Measurements from ENCODE around the gene ERI3. TPM values are rescaled to one million over a fixed set of nuclear protein-coding genes. Genes with fewer than 3 reads are reported as not detected.
A peak's percentile ranks its signal among the peaks of the same experiment; 100 is the strongest.

Gene ERI3
- total and polyA plus RNA-seq, 2 donors from 2014 or later, result 60.4 to 126 TPM

GRCh38 chr1:44303532-44303931 is 51.5 kb downstream of the ERI3 start:
- FAIRE-seq (no peak), DNase-seq (no peak)
- Histone ChIP-seq H3K9ac (ENCODE audit: low read length in 3 of 3) (no peak overlapping the region), H3K4me3 (ENCODE audit: low read length in 3 of 3) (no peak overlapping the region), H3K27ac (ENCODE audit: low read depth in 2 of 2, low read length in 2 of 2) (no peak overlapping the region), H3K9me3 (ENCODE audit: control insufficient read depth in 2 of 3, insufficient read depth in 1 of 3, low read length in 3 of 3) (no peaks in the 10 kb centered on the region), H3K36me3 (ENCODE audit: control insufficient read depth in 2 of 3, insufficient read depth in 3 of 3, low read length in 3 of 3) (peaks cover 2 to 35% (median 28%) of the 10 kb centered on the region in 3 donors), H3K4me1 (ENCODE audit: control insufficient read depth in 2 of 3, insufficient read depth in 2 of 3, low read depth in 1 of 3, low read length in 3 of 3) (no peaks in the 10 kb centered on the region), H3K27me3 (ENCODE audit: control insufficient read depth, insufficient read depth, low read length) (no peaks in the 10 kb centered on the region)
- no peak for TF ChIP-seq CTCF (IDR thresholded peaks at IDR 0.05; ENCODE audit: borderline replicate concordance, extremely low read depth, insufficient read depth)
- intact Hi-C loops (cut with DNase I), result no loop called here

- H3K36me3 ChIP-seq (ENCODE audit: control insufficient read depth in 2 of 3, insufficient read depth in 3 of 3, low read length in 3 of 3), result peaks cover 2 to 31% (median 26%) of the 10 kb centered on the region in 3 donors
- DNase-seq (no peak), FAIRE-seq (no peak)
- TF ChIP-seq CTCF (IDR thresholded peaks at IDR 0.05; ENCODE audit: borderline replicate concordance, extremely low read depth, insufficient read depth), result no peak
- intact Hi-C loops (cut with DNase I), result no loop called here
- H3K9ac ChIP-seq (ENCODE audit: low read length in 3 of 3), result no peak overlapping the region
- H3K27me3 ChIP-seq (ENCODE audit: control insufficient read depth, insufficient read depth, low read length), result no peaks in the 10 kb centered on the region
- H3K4me3 ChIP-seq (ENCODE audit: low read length in 3 of 3), result no peak overlapping the region
- no peak overlapping the region for H3K27ac ChIP-seq (ENCODE audit: low read depth in 2 of 2, low read length in 2 of 2)
- peaks cover 0 to 2% (median 0%) of the 10 kb centered on the region in 3 donors for H3K4me1 ChIP-seq (ENCODE audit: control insufficient read depth in 2 of 3, insufficient read depth in 2 of 3, low read depth in 1 of 3, low read length in 3 of 3)
- H3K9me3 ChIP-seq (ENCODE audit: control insufficient read depth in 2 of 3, insufficient read depth in 1 of 3, low read length in 3 of 3), result no peaks in the 10 kb centered on the region
Observed at GRCh38 chr1:44302541-44302940, 52.5 kb downstream of the ERI3 start.

GRCh38 chr1:44301442-44301841 is 53.6 kb downstream of the ERI3 start:
- no peak overlapping the region for H3K27ac ChIP-seq (ENCODE audit: low read depth in 2 of 2, low read length in 2 of 2)
- peaks cover 0 to 25% (median 23%) of the 10 kb centered on the region in 3 donors for H3K36me3 ChIP-seq (ENCODE audit: control insufficient read depth in 2 of 3, insufficient read depth in 3 of 3, low read length in 3 of 3)
- H3K4me3 ChIP-seq (ENCODE audit: low read length in 3 of 3), result no peak overlapping the region
- DNase-seq (no peak), FAIRE-seq (no peak)
- TF ChIP-seq CTCF (IDR thresholded peaks at IDR 0.05; ENCODE audit: borderline replicate concordance, extremely low read depth, insufficient read depth), result no peak
- H3K9ac ChIP-seq (ENCODE audit: low read length in 3 of 3), result no peak overlapping the region
- peaks cover 0 to 2% (median 0%) of the 10 kb centered on the region in 3 donors for H3K4me1 ChIP-seq (ENCODE audit: control insufficient read depth in 2 of 3, insufficient read depth in 2 of 3, low read depth in 1 of 3, low read length in 3 of 3)
- H3K9me3 ChIP-seq (ENCODE audit: control insufficient read depth in 2 of 3, insufficient read depth in 1 of 3, low read length in 3 of 3), result no peaks in the 10 kb centered on the region
- intact Hi-C loops (cut with DNase I), result no loop called here
- no peaks in the 10 kb centered on the region for H3K27me3 ChIP-seq (ENCODE audit: control insufficient read depth, insufficient read depth, low read length)

GRCh38 chr1:44300852-44301251 is 54.2 kb downstream of the ERI3 start:
- intact Hi-C loops (cut with DNase I), result no loop called here
- TF ChIP-seq CTCF (IDR thresholded peaks at IDR 0.05; ENCODE audit: borderline replicate concordance, extremely low read depth, insufficient read depth), result no peak
- no peak overlapping the region for H3K4me3 ChIP-seq (ENCODE audit: low read length in 3 of 3)
- DNase-seq, result peak in 3 of 5 donors; percentile 58 to 66 (median 61)
- no peaks in the 10 kb centered on the region for H3K9me3 ChIP-seq (ENCODE audit: control insufficient read depth in 2 of 3, insufficient read depth in 1 of 3, low read length in 3 of 3)
- no peak for FAIRE-seq
- H3K36me3 ChIP-seq (ENCODE audit: control insufficient read depth in 2 of 3, insufficient read depth in 3 of 3, low read length in 3 of 3), result peaks cover 0 to 26% (median 24%) of the 10 kb centered on the region in 3 donors
- no peak overlapping the region for H3K9ac ChIP-seq (ENCODE audit: low read length in 3 of 3)
- H3K4me1 ChIP-seq (ENCODE audit: control insufficient read depth in 2 of 3, insufficient read depth in 2 of 3, low read depth in 1 of 3, low read length in 3 of 3), result peaks cover 0 to 2% (median 0%) of the 10 kb centered on the region in 3 donors
- no peaks in the 10 kb centered on the region for H3K27me3 ChIP-seq (ENCODE audit: control insufficient read depth, insufficient read depth, low read length)
- no peak overlapping the region for H3K27ac ChIP-seq (ENCODE audit: low read depth in 2 of 2, low read length in 2 of 2)

Measured in kidney (tissue), 14 donors.